SU-DHL-6 (cell line): Measurements from ENCODE around the gene MTCH1.
A peak's percentile ranks its signal among the peaks of the same experiment; 100 is the strongest.

Experiments
- H2AFZ ChIP-seq: fragments of 200-600 bp; sonication (generic); 2 replicates; pipeline ENCODE4 v1.6.1; 2014; ENCODE audit warnings: low read depth, mild to moderate bottlenecking, moderate library complexity, mixed read lengths, antibody characterized with exemption, low read length; ENCODE audit not compliant: severe bottlenecking
- H3F3A ChIP-seq: fragments of 200-600 bp; shearing (Covaris generic); 2 replicates; pipeline ENCODE4 v1.6.0; 2016; ENCODE audit warnings: antibody characterized with exemption, mild to moderate bottlenecking; ENCODE audit not compliant: insufficient read depth
- H3K27ac ChIP-seq: fragments of 200-600 bp; sonication (generic); 2 replicates; pipeline ENCODE4 v1.5.1; 2016; ENCODE audit warnings: low read depth, mild to moderate bottlenecking, low read length, moderate library complexity, mixed read lengths
- H3K27me3 ChIP-seq: fragments of 200-600 bp; sonication (generic), shearing (Covaris generic); 2 replicates; pipeline ENCODE4 v1.6.0; 2014; ENCODE audit warnings: mild to moderate bottlenecking, low read length
- H3K36me3 ChIP-seq: fragments of 200-600 bp; sonication (generic); 2 replicates; pipeline ENCODE4 v1.6.1; 2014; ENCODE audit warnings: mild to moderate bottlenecking, low read length, mixed read lengths
- H3K4me2 ChIP-seq: fragments of 300-600, 200-600 bp; shearing (Covaris generic), sonication (generic); 2 replicates; pipeline ENCODE4 v1.6.0; 2014; ENCODE audit warnings: low read length, low read depth, mild to moderate bottlenecking; ENCODE audit not compliant: poor library complexity, severe bottlenecking
- H3K4me3 ChIP-seq: fragments of 200-600 bp; sonication (generic); 2 replicates; pipeline ENCODE4 v1.5.1; 2014; ENCODE audit warnings: antibody characterized with exemption, low read length, mild to moderate bottlenecking, mixed read lengths; ENCODE audit not compliant: insufficient read depth, poor library complexity, severe bottlenecking
- H3K79me2 ChIP-seq: fragments of 200-600 bp; sonication (generic); 2 replicates; pipeline ENCODE4 v1.6.1; 2014; ENCODE audit warnings: mild to moderate bottlenecking, low read length, moderate library complexity; ENCODE audit not compliant: insufficient read depth
- H3K9ac ChIP-seq: fragments of 200-600 bp; sonication (generic); 2 replicates; pipeline ENCODE4 v1.7.0; 2014; ENCODE audit warnings: mild to moderate bottlenecking, low read length
- H3K9me2 ChIP-seq: fragments of 200-600 bp; sonication (generic); replicated peaks from 2 replicates; pipeline ENCODE4 v1.6.1; 2014; ENCODE audit warnings: low read length; ENCODE audit not compliant: insufficient read depth
- H3K9me3 ChIP-seq: fragments of 200-600 bp; sonication (generic); 2 replicates; pipeline ENCODE4 v1.6.1; 2014; ENCODE audit warnings: low read length, mixed read lengths; ENCODE audit not compliant: insufficient read depth
- H4K20me1 ChIP-seq: fragments of 200-600 bp; sonication (generic); 2 replicates; pipeline ENCODE4 v1.6.1; 2014; ENCODE audit warnings: low read depth, mild to moderate bottlenecking, antibody characterized with exemption, low read length, moderate library complexity, mixed read lengths
- CTCF ChIP-seq: fragments of 200-600 bp; sonication (generic); IDR thresholded peaks from one replicate; pipeline ENCODE4 v1.5.1; 2017; ENCODE audit warnings: antibody characterized with exemption, mild to moderate bottlenecking, low read length, moderate library complexity; ENCODE audit not compliant: insufficient read depth, poor library complexity, severe bottlenecking
- EZH2phosphoT487 ChIP-seq: fragments of 200-600 bp; sonication (generic), shearing (Covaris generic); conservative IDR thresholded peaks from 2 replicates; pipeline ENCODE4 v1.6.1; 2018; ENCODE audit warnings: mild to moderate bottlenecking, antibody characterized with exemption, low read length, moderate library complexity, mixed read lengths

The MTCH1 gene

GRCh38 chr6:37005061-37005810 is 19.2 kb upstream of the MTCH1 start, which contains the start of gene FGD2:
Gene FGD2 (plus strand): TSS chr6:37005655. CDS start chr6:37005818, 163 bp downstream.
- Histone ChIP-seq H3K36me3 (no peaks in the 10 kb centered on the region), H3K9me3 (no peaks in the 10 kb centered on the region), H3K4me2 (peak within 1 kb of the TSS; percentile 70), H2AFZ (peak within 1 kb of the TSS; percentile 20), H3K79me2 (peaks cover 11% of the 10 kb centered on the region; the same call in 1 of the 2 replicates), H3K27ac (peak within 1 kb of the TSS; percentile 66), H4K20me1 (no peaks in the 10 kb centered on the region), H3K9me2 (no peaks in the 10 kb centered on the region), H3F3A (peaks cover 26% of the 10 kb centered on the region; the same call in 1 of the 2 replicates), H3K4me3 (peak within 1 kb of the TSS; percentile 58), H3K27me3 (no peaks in the 10 kb centered on the region), H3K9ac (peak within 1 kb of the TSS; percentile 65)
- no peak for TF ChIP-seq EZH2phosphoT487
- no peak for TF ChIP-seq CTCF

DNA sequence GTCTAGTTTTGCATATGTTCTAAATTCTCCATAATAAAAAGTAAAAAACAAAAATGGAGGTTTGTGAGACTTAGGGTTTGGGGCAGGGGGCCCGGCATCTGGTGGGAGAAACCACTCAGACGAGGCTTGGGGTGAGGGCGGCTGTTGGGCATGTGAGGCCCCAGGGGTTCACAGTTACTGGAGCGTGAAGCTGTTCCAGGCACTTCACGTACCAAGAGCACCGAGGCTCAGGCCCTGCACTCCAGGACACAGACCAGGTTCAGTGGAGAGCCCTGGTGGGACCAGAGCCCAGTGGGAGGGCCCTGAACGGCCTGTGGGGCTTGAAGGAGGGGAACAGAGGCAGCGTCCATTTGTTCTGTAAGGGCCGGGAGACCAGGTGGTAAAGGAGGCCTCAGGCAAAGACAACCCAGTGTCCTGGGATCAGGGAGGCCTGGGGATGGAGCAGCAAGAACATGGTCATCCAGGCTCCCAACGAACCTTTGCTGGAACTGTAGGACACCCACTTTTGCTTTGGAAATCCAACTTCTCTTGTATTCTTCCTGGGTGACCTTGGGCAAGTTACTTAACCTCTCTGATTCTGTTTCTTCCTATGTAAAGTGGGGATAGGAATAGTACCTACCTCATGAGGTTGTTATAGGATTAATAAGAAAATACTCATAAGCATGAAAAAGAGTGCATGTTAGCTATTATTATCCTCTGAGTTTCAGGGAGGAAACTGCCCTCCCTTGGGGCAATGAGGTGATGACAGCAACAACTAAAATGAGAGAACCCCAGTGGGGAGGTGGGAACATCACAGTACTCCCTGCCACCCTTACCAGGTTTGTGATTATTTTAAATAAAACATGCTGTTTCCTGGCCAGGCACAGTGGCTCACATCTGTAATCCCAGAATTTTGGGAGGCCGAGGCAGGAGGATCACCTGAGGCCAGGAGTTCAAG is 18.3 kb upstream of the MTCH1 start:
- Histone ChIP-seq H4K20me1 (no peaks in the 10 kb centered on the region), H3K9me3 (no peaks in the 10 kb centered on the region), H3F3A (peaks cover 26% of the 10 kb centered on the region; the same call in 1 of the 2 replicates), H3K27me3 (no peaks in the 10 kb centered on the region), H3K79me2 (peaks cover 11% of the 10 kb centered on the region; the same call in 1 of the 2 replicates), H3K27ac (peak overlapping the region; percentile 66), H3K9ac (peak overlapping the region; percentile 21; the same call in 1 of the 2 replicates), H3K4me2 (peak overlapping the region; percentile 70), H3K9me2 (no peaks in the 10 kb centered on the region), H3K4me3 (peak overlapping the region; percentile 5), H3K36me3 (no peaks in the 10 kb centered on the region), H2AFZ (peak overlapping the region; percentile 7)
- no peak for TF ChIP-seq CTCF
- no peak for TF ChIP-seq EZH2phosphoT487

DNA sequence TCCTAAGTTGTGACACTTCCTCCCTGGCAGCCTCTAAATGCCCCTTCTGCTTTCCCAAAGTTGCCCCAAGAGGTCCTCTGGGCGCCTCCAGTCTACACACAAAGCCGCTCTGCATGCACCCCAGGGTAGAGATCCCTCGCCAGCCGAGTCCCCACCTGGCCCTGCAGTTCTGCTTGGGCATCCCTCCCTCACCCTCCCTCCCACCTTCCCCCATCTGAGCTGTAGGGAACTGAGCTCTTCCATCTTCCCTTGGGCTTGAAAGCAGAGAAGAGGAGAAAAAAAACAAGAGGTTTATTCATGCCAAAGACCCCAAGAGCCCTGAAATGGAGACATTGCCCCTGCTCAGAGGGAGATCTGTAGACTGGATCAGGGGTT is 13.7 kb upstream of the MTCH1 start:
- H3K79me2 ChIP-seq, result no peaks in the 10 kb centered on the region
- H3K36me3 ChIP-seq, result no peaks in the 10 kb centered on the region
- TF ChIP-seq EZH2phosphoT487, result no peak
- no peak for TF ChIP-seq CTCF
- peaks cover 10% of the 10 kb centered on the region; the same call in 1 of the 2 replicates for H3F3A ChIP-seq
- no peak overlapping the region for H2AFZ ChIP-seq
- H4K20me1 ChIP-seq, result no peaks in the 10 kb centered on the region
- no peak overlapping the region for H3K9ac ChIP-seq
- no peaks in the 10 kb centered on the region for H3K9me3 ChIP-seq
- no peaks in the 10 kb centered on the region for H3K9me2 ChIP-seq
- no peak overlapping the region for H3K4me3 ChIP-seq
- no peak overlapping the region for H3K4me2 ChIP-seq
- H3K27ac ChIP-seq, result no peak overlapping the region
- H3K27me3 ChIP-seq, result no peaks in the 10 kb centered on the region
